Smooth muscle cell (in vitro differentiated cells): ENCODE measurements around the gene CKB. TPM values are rescaled to one million over a fixed set of nuclear protein-coding genes. Genes with fewer than 3 reads are reported as not detected.

ENCODE experiments used
- DNase-seq: peaks from one replicate; lab custom pipeline; 2025; ENCODE audit not compliant: unreplicated experiment; lab: John Stamatoyannopoulos, UW
- H2AFZ ChIP-seq: fragments of 200-600 bp; sonication (generic); 2 replicates; pipeline ENCODE4 v1.6.0; 2016; ENCODE audit warnings: antibody characterized with exemption, low read depth, mild to moderate bottlenecking
- H3F3A ChIP-seq: fragments of 200-600 bp; sonication (generic); 2 replicates; pipeline ENCODE4 v1.6.0; 2017; ENCODE audit warnings: antibody characterized with exemption, low read depth
- H3K27ac ChIP-seq: fragments of 200-600 bp; sonication (generic); 2 replicates; pipeline ENCODE4 v1.5.1; 2016; ENCODE audit warnings: low read depth, mild to moderate bottlenecking
- H3K27me3 ChIP-seq: fragments of 200-600 bp; sonication (generic); 2 replicates; pipeline ENCODE4 v1.6.1; 2016; ENCODE audit warnings: low read depth, mild to moderate bottlenecking
- H3K36me3 ChIP-seq: fragments of 200-600 bp; sonication (generic); 2 replicates; pipeline ENCODE4 v1.5.1; 2016; ENCODE audit warnings: low read depth
- H3K4me1 ChIP-seq: fragments of 200-600 bp; sonication (generic); 2 replicates; pipeline ENCODE4 v1.5.1; 2016; ENCODE audit warnings: low read depth
- H3K4me2 ChIP-seq: fragments of 200-600 bp; sonication (generic); 2 replicates; pipeline ENCODE4 v1.6.0; 2016; ENCODE audit warnings: mild to moderate bottlenecking
- H3K4me3 ChIP-seq: fragments of 200-600 bp; sonication (generic); 2 replicates; pipeline ENCODE4 v1.5.1; 2016; ENCODE audit warnings: mild to moderate bottlenecking
- H3K79me2 ChIP-seq: fragments of 200-600 bp; sonication (generic); 2 replicates; pipeline ENCODE4 v1.6.0; 2016; ENCODE audit warnings: low read depth, mild to moderate bottlenecking
- H3K9ac ChIP-seq: fragments of 200-600 bp; sonication (generic); 2 replicates; pipeline ENCODE4 v1.6.0; 2016; ENCODE audit warnings: low read depth
- H3K9me3 ChIP-seq: fragments of 200-600 bp; sonication (generic); replicated peaks from 2 replicates; pipeline ENCODE4 v1.5.1; 2016; ENCODE audit warnings: low read depth
- H4K20me1 ChIP-seq: fragments of 200-600 bp; sonication (generic); 2 replicates; pipeline ENCODE4 v1.6.0; 2016; ENCODE audit warnings: low read depth
- CTCF ChIP-seq: fragments of 200-600 bp; sonication (generic); IDR thresholded peaks from 2 replicates; pipeline ENCODE4 v1.5.1; 2017; ENCODE audit warnings: borderline replicate concordance, mild to moderate bottlenecking, antibody characterized with exemption; ENCODE audit not compliant: insufficient read depth, poor library complexity, severe bottlenecking
- WGBS: methylation state at CpG from one replicate; pipeline ENCODE4 v1.1.7; 2016; ENCODE audit warnings: low lambda C conversion rate; 5-methylcytosine and 5-hydroxymethylcytosine counted together
- polyA plus RNA-seq: library from polyadenylated mRNA; unstranded; fragments of >200 nt; fragmentation: Nextera tagmentation; extraction: Ambion mirVana; gene quantifications from 2 replicates; pipeline ENCODE4 v1.2.1, GENCODE V29; 2016
- total RNA-seq: library from RNA; depleted of rRNA; stranded (reverse); fragments of >200 nt; gene quantifications from 2 replicates; pipeline ENCODE4 v1.2.3, GENCODE V29; 2014

CKB gene
- total and polyA plus RNA-seq, 2 experiments from 2014 or later: 25.7 to 62.9 TPM

DNA sequence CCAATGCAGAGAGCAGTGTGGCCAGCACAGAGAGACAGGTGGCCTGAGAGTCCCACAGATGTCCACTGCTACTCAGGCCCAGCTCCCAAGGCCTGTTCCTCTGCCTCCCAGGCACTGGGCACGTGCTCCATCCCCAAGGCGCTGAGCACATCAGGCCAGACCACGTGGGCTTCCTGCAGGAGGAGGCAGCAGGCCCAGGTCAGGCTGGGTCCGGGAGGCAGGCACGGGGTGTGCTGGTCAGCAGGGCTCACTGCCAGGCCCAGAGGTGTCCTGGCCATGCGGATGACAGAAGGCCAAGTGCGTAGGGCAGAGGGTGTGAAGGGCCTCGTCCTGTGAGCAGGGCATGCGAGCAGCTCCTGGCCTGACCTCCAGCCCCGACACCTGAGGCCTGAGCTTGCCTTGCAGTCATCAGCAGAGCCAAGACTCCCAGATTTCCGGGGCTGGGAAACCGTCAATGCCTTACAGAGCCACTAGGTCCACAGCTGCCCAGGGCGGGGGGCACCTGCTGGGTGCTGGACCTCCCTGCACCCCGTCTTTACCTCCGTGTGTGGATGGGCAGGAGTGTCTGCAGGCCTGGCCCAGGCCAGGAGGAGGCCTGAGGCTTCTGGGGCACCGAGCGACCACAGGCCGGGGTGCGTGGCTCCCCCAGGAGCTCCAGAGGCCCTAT lies 21.2 kb upstream of the CKB start:
- Histone ChIP-seq H2AFZ (no peak overlapping the region), H3K27ac (no peak overlapping the region), H3K9me3 (no peaks in the 10 kb centered on the region), H3K4me2 (no peak overlapping the region), H3K79me2 (no peaks in the 10 kb centered on the region), H3K9ac (no peak overlapping the region), H3F3A (peaks cover 4% of the 10 kb centered on the region), H3K27me3 (no peaks in the 10 kb centered on the region), H3K4me1 (peaks cover 25% of the 10 kb centered on the region), H3K4me3 (no peak overlapping the region), H4K20me1 (peaks cover 15% of the 10 kb centered on the region), H3K36me3 (no peaks in the 10 kb centered on the region)
- 83% methylated on average over 14 of the region's 19 CpGs for WGBS
- no peak for TF ChIP-seq CTCF
- DNase-seq: no peak

- Histone ChIP-seq H3F3A (peaks cover 4% of the 10 kb centered on the region), H3K27me3 (no peaks in the 10 kb centered on the region), H3K4me1 (peaks cover 25% of the 10 kb centered on the region), H3K79me2 (no peaks in the 10 kb centered on the region), H3K4me2 (peak overlapping the region; percentile 76), H4K20me1 (peaks cover 15% of the 10 kb centered on the region), H3K4me3 (no peak overlapping the region), H3K9me3 (no peaks in the 10 kb centered on the region), H2AFZ (no peak overlapping the region), H3K36me3 (no peaks in the 10 kb centered on the region), H3K9ac (no peak overlapping the region), H3K27ac (no peak overlapping the region)
- DNase-seq: no peak
- no peak for TF ChIP-seq CTCF
- WGBS: 83% methylated on average over 9 of the region's 10 CpGs
Observed at GRCh38 chr14:103543140-103543539, 20.5 kb upstream of the CKB start.

GRCh38 chr14:103542605-103543088 lies 20.0 kb upstream of the CKB start:
- H3K79me2 ChIP-seq: no peaks in the 10 kb centered on the region
- peaks cover 15% of the 10 kb centered on the region for H4K20me1 ChIP-seq
- H3K9me3 ChIP-seq: no peaks in the 10 kb centered on the region
- DNase-seq: no peak
- no peaks in the 10 kb centered on the region for H3K27me3 ChIP-seq
- peak overlapping the region; percentile 5 for H3K4me3 ChIP-seq
- peaks cover 4% of the 10 kb centered on the region for H3F3A ChIP-seq
- no peak overlapping the region for H3K27ac ChIP-seq
- no peaks in the 10 kb centered on the region for H3K36me3 ChIP-seq
- H2AFZ ChIP-seq: no peak overlapping the region
- peak overlapping the region; percentile 76 for H3K4me2 ChIP-seq
- H3K9ac ChIP-seq: peak overlapping the region; percentile 51
- WGBS: 19% methylated on average over 17 of the region's 18 CpGs
- no peak for TF ChIP-seq CTCF
- H3K4me1 ChIP-seq: peaks cover 25% of the 10 kb centered on the region
